Neural cell (in vitro differentiated cells): ENCODE results near the gene PDE4D. TPM values are rescaled to one million over a fixed set of nuclear protein-coding genes. Genes with fewer than 3 reads are reported as not detected.

ENCODE experiments used
- H2AFZ ChIP-seq: fragments of 200-600, 300-800 bp; sonication (generic), shearing (Covaris generic); 2 replicates; pipeline ENCODE4 v1.6.0; 2014; ENCODE audit warnings: low read depth, mild to moderate bottlenecking, antibody characterized with exemption, low read length, moderate library complexity
- H3F3A ChIP-seq: fragments of 200-600 bp; shearing (Covaris generic); 2 replicates; pipeline ENCODE4 v1.6.1; 2016; ENCODE audit warnings: mild to moderate bottlenecking, moderate library complexity, mixed read lengths, antibody characterized with exemption, low read length; ENCODE audit not compliant: insufficient read depth, poor library complexity, severe bottlenecking
- H3K27ac ChIP-seq: fragments of 200-600, 300-800 bp; sonication (generic), shearing (Covaris generic); 2 replicates; pipeline ENCODE4 v1.5.1; 2014; ENCODE audit warnings: mild to moderate bottlenecking, low read length, moderate library complexity
- H3K27me3 ChIP-seq: fragments of 300-800, 200-600 bp; sonication (generic), shearing (Covaris generic); 2 replicates; pipeline ENCODE4 v1.6.0; 2014; ENCODE audit warnings: mild to moderate bottlenecking, low read depth, low read length, moderate library complexity; ENCODE audit not compliant: insufficient read depth
- H3K36me3 ChIP-seq: fragments of 300-800, 200-600 bp; sonication (generic), shearing (Covaris generic); 2 replicates; pipeline ENCODE4 v1.5.1; 2014; ENCODE audit warnings: mild to moderate bottlenecking, antibody characterized with exemption, low read length, moderate library complexity; ENCODE audit not compliant: insufficient read depth
- H3K4me2 ChIP-seq: fragments of 300-800, 200-600 bp; sonication (generic), shearing (Covaris generic); 2 replicates; pipeline ENCODE4 v1.6.0; 2014; ENCODE audit warnings: mild to moderate bottlenecking, low read length
- H3K4me3 ChIP-seq: fragments of 300-800, 200-600 bp; sonication (generic), shearing (Covaris generic); 2 replicates; pipeline ENCODE4 v1.5.1; 2014; ENCODE audit warnings: mild to moderate bottlenecking, low read length, moderate library complexity
- H3K79me2 ChIP-seq: fragments of 200-600 bp; shearing (Covaris generic); replicated peaks from 2 replicates; pipeline ENCODE4 v1.6.0; 2014; ENCODE audit warnings: mild to moderate bottlenecking, low read length, moderate library complexity; ENCODE audit not compliant: insufficient read depth
- H3K9ac ChIP-seq: fragments of 300-800, 200-600 bp; sonication (generic), shearing (Covaris generic); 2 replicates; pipeline ENCODE4 v1.6.1; 2016; ENCODE audit warnings: mild to moderate bottlenecking, low read length, mixed read lengths
- H3K9me2 ChIP-seq: fragments of 200-600 bp; shearing (Covaris generic); 2 replicates; pipeline ENCODE4 v1.6.1; 2016; ENCODE audit warnings: mild to moderate bottlenecking, low read length, mixed read lengths; ENCODE audit not compliant: insufficient read depth
- H3K9me3 ChIP-seq: fragments of 200-600, 300-800 bp; sonication (generic), shearing (Covaris generic); 2 replicates; pipeline ENCODE4 v1.6.1; 2016; ENCODE audit warnings: mild to moderate bottlenecking, mixed run types, low read length, moderate library complexity, mixed read lengths
- H4K20me1 ChIP-seq: fragments of 200-600 bp; shearing (Covaris generic); 2 replicates; pipeline ENCODE4 v1.6.1; 2016; ENCODE audit warnings: mild to moderate bottlenecking, mixed run types; ENCODE audit not compliant: insufficient read depth
- EP300 ChIP-seq: fragments of 450-650 bp; conservative IDR thresholded peaks from 2 replicates; pipeline ENCODE4 v1.6.1; 2014; ENCODE audit warnings: antibody characterized with exemption, mild to moderate bottlenecking, moderate library complexity; ENCODE audit not compliant: poor library complexity, severe bottlenecking
- EZH2 ChIP-seq: fragments of 200-600, 300-800 bp; shearing (Covaris generic), sonication (generic); IDR thresholded peaks from 2 replicates; pipeline ENCODE4 v1.6.1; 2014; ENCODE audit warnings: antibody characterized with exemption, low read length, borderline replicate concordance, mild to moderate bottlenecking; ENCODE audit not compliant: insufficient read depth, poor library complexity, severe bottlenecking
- MXI1 ChIP-seq: fragments of 450-650 bp; conservative IDR thresholded peaks from 2 replicates; pipeline ENCODE4 v1.6.1; 2014; ENCODE audit warnings: antibody characterized with exemption, mild to moderate bottlenecking; ENCODE audit not compliant: poor library complexity, severe bottlenecking
- POLR2AphosphoS5 ChIP-seq: IDR thresholded peaks from 2 replicates; pipeline ENCODE4 v1.6.1; 2012
- RAD21 ChIP-seq: fragments of 450-650 bp; conservative IDR thresholded peaks from 2 replicates; pipeline ENCODE4 v1.6.1; 2014; ENCODE audit warnings: antibody characterized with exemption, mild to moderate bottlenecking, moderate library complexity
- SMC3 ChIP-seq: fragments of 450-650 bp; conservative IDR thresholded peaks from 2 replicates; pipeline ENCODE4 v1.6.1; 2014; ENCODE audit warnings: antibody characterized with exemption, mild to moderate bottlenecking, moderate library complexity; ENCODE audit not compliant: poor library complexity
- TAF1 ChIP-seq: IDR thresholded peaks from 2 replicates; pipeline ENCODE4 v1.6.1; 2012; ENCODE audit warnings: low read depth
- polyA plus RNA-seq: library from polyadenylated mRNA; depleted of rRNA; stranded (reverse); fragments of >200 nt; gene quantifications from 2 replicates; pipeline ENCODE4 v1.2.3, GENCODE V29; 2014
- TF ChIP-seq, protein P1 (sequence below): fragments of 450-650 bp; IDR thresholded peaks from 2 replicates; pipeline ENCODE4 v1.5.1; 2014; ENCODE audit warnings: antibody characterized with exemption, mild to moderate bottlenecking, moderate library complexity; ENCODE audit not compliant: poor library complexity, severe bottlenecking
- TF ChIP-seq, protein P2 (sequence below): IDR thresholded peaks from 2 replicates; pipeline ENCODE4 v1.6.1; 2012; ENCODE audit warnings: borderline replicate concordance

Gene PDE4D
- polyA plus RNA-seq, 1 donor from 2014 or later, result 42.8 TPM

DNA sequence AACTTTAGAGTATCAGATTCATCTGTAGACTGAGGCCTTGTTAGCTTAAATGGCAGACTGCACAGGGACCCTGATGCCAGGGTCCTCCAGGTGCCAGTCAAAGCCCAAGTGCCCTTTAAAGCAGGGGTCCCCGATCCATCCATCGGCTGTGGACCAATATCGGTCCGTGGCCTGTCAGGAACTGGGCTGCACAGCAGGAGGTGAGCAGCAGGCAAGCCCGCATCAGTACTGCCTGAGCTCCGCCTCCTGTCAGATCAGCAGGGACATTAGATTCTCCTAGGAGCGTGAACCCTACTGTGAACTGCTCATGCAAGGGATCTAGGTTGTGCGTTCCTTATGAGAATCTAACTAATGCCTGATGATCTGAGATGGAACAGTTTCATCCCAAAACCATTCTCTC is 907.2 kb downstream of the PDE4D start (continued):
- TF ChIP-seq EP300 (no peak), RAD21 (no peak)

DNA sequence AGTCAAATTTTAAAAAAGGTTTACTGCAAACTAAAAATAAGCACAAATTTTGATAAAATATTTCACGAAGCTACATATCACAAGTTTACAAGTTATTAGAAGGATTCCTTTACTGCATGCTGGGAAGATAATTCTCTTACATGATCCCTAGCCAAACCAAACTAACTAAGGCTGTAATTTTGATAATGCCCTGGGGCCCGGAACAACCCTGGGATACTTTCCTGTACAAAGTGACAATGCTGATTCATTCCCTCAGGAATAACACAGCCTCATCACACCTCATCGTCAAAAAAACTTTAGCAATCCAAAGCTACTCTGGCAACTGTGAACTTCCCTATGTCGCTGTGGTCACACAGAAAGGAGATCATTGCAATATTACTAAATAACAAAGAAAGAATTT is 907.8 kb downstream of the PDE4D start:
- Histone ChIP-seq H3K27me3 (no peaks in the 10 kb centered on the region), H3K79me2 (no peaks in the 10 kb centered on the region), H3K9ac (no peak overlapping the region), H2AFZ (no peak overlapping the region), H3K4me2 (no peak overlapping the region), H3K9me2 (no peaks in the 10 kb centered on the region), H3K27ac (no peak overlapping the region), H3K9me3 (no peaks in the 10 kb centered on the region), H3K36me3 (peaks cover 9% of the 10 kb centered on the region), H3K4me3 (no peak overlapping the region), H3F3A (no peaks in the 10 kb centered on the region), H4K20me1 (no peaks in the 10 kb centered on the region)
- TF ChIP-seq TAF1 (no peak), POLR2AphosphoS5 (no peak), MXI1 (no peak), SMC3 (no peak), EP300 (no peak), EZH2 (no peak), RAD21 (no peak)
- TF ChIP-seq, protein P1, sequence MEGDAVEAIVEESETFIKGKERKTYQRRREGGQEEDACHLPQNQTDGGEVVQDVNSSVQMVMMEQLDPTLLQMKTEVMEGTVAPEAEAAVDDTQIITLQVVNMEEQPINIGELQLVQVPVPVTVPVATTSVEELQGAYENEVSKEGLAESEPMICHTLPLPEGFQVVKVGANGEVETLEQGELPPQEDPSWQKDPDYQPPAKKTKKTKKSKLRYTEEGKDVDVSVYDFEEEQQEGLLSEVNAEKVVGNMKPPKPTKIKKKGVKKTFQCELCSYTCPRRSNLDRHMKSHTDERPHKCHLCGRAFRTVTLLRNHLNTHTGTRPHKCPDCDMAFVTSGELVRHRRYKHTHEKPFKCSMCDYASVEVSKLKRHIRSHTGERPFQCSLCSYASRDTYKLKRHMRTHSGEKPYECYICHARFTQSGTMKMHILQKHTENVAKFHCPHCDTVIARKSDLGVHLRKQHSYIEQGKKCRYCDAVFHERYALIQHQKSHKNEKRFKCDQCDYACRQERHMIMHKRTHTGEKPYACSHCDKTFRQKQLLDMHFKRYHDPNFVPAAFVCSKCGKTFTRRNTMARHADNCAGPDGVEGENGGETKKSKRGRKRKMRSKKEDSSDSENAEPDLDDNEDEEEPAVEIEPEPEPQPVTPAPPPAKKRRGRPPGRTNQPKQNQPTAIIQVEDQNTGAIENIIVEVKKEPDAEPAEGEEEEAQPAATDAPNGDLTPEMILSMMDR, result no peak
- TF ChIP-seq, protein P2, sequence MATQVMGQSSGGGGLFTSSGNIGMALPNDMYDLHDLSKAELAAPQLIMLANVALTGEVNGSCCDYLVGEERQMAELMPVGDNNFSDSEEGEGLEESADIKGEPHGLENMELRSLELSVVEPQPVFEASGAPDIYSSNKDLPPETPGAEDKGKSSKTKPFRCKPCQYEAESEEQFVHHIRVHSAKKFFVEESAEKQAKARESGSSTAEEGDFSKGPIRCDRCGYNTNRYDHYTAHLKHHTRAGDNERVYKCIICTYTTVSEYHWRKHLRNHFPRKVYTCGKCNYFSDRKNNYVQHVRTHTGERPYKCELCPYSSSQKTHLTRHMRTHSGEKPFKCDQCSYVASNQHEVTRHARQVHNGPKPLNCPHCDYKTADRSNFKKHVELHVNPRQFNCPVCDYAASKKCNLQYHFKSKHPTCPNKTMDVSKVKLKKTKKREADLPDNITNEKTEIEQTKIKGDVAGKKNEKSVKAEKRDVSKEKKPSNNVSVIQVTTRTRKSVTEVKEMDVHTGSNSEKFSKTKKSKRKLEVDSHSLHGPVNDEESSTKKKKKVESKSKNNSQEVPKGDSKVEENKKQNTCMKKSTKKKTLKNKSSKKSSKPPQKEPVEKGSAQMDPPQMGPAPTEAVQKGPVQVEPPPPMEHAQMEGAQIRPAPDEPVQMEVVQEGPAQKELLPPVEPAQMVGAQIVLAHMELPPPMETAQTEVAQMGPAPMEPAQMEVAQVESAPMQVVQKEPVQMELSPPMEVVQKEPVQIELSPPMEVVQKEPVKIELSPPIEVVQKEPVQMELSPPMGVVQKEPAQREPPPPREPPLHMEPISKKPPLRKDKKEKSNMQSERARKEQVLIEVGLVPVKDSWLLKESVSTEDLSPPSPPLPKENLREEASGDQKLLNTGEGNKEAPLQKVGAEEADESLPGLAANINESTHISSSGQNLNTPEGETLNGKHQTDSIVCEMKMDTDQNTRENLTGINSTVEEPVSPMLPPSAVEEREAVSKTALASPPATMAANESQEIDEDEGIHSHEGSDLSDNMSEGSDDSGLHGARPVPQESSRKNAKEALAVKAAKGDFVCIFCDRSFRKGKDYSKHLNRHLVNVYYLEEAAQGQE, result no peak

DNA sequence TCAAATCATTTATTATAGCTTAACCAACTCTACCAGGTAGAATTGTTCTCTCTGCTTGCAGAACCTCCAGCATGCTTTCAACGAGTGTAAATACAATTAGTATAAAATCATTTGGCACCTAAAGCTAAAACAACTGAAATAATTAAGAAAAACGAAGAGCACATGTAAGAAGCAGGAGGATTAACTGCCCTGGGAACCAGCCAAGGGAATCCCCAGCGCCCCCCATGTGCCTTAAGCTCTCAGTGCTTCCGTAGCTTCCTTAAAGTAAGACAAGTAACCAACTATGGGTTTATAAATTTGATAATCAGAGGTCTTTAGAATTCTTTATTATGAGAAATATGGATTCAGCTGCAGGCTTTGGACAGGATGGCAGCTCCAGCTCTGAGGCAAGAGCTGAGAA is 908.2 kb downstream of the PDE4D start:
- no peak for TF ChIP-seq MXI1
- TF ChIP-seq, protein P2, result no peak
- TF ChIP-seq POLR2AphosphoS5, result no peak
- H3K79me2 ChIP-seq, result no peaks in the 10 kb centered on the region
- H3K27me3 ChIP-seq, result no peaks in the 10 kb centered on the region
- peaks cover 9% of the 10 kb centered on the region for H3K36me3 ChIP-seq
- no peak overlapping the region for H3K27ac ChIP-seq
- H3K4me2 ChIP-seq, result no peak overlapping the region
- H3F3A ChIP-seq, result no peaks in the 10 kb centered on the region
- H3K9ac ChIP-seq, result no peak overlapping the region
- no peak overlapping the region for H2AFZ ChIP-seq
- H4K20me1 ChIP-seq, result no peaks in the 10 kb centered on the region
- H3K9me2 ChIP-seq, result no peaks in the 10 kb centered on the region
- H3K4me3 ChIP-seq, result no peak overlapping the region
- H3K9me3 ChIP-seq, result no peaks in the 10 kb centered on the region
